K562 (cell line): ENCODE measurements around the gene EVL. TPM values are rescaled to one million over a fixed set of nuclear protein-coding genes. Genes with fewer than 3 reads are reported as not detected.

Experiments used
- ATAC-seq: fragments of 200-7000 bp; cut with Tn5 transposase; 3 replicates; pipeline ENCODE4 v1.9.1; 2020; ENCODE audit warnings: moderate library complexity
- BruUV-seq: library from RNA; stranded (reverse); fragments of 400-500 nt; replicated peaks from 2 replicates; lab custom pipeline; 2021; lab: Mats Ljungman, UMichigan
- CTCF ChIA-PET: fragments of 300-600 bp; formaldehyde crosslinking; extraction: SDS; loops from one replicate; lab custom pipeline; 2021; ENCODE audit warnings: low intra/inter-chr PET ratio; lab: Yijun Ruan, JAX
- POLR2A ChIA-PET: fragments of 300-600, 350-650 bp; sonication (Branson Sonifier 250); formaldehyde crosslinking; extraction: SDS; loops from one replicate; lab custom pipeline; 2021; ENCODE audit warnings: antibody characterized with exemption, inconsistent platforms; lab: Yijun Ruan, JAX
- DNase-seq, 4 experiments: peaks; one replicate each; pipeline versions ENCODE4 v3.0.0 to v3.0.0-alpha.2; 2011 to 2018; ENCODE audit warnings: low spot score in 3 of 4, mixed read lengths in 3 of 4; ENCODE audit errors: extremely low read depth in 1 of 4
- FAIRE-seq: peaks from 2 replicates; lab custom pipeline; 2011; peaks lifted over from hg19 to GRCh38; lab: Jason Lieb, UNC
- H2AFZ ChIP-seq: 2 replicates; pipeline ENCODE4 v1.6.0; 2011; ENCODE audit warnings: low read depth, low read length, control low read depth, inconsistent platforms
- H3K27ac ChIP-seq: fragments of 200-600 bp; 3 replicates; pipeline ENCODE4 v1.8.0; 2011; ENCODE audit warnings: low read depth, mild to moderate bottlenecking, control low read depth, inconsistent platforms, low read length, moderate library complexity, mixed read lengths; ENCODE audit errors: extremely low read depth
- H3K27me3 ChIP-seq, 2 experiments: fragments of 300-600 bp in 1 of 2; 2 replicates in 1 of 2; 3 replicates in 1 of 2; pipeline versions ENCODE4 v1.6.0 to v1.8.0; 2011; ENCODE audit warnings: inconsistent platforms in 2 of 2, low read length in 2 of 2, mild to moderate bottlenecking in 1 of 2, mixed read lengths in 1 of 2, moderate library complexity in 1 of 2; ENCODE audit not compliant: control insufficient read depth in 2 of 2, insufficient read depth in 2 of 2
- H3K36me3 ChIP-seq: fragments of 300-600 bp; 3 replicates; pipeline ENCODE4 v1.8.0; 2011; ENCODE audit warnings: mild to moderate bottlenecking, low read length, inconsistent platforms; ENCODE audit not compliant: control insufficient read depth, insufficient read depth
- H3K4me1 ChIP-seq, 2 experiments: fragments of 200-600 bp in 1 of 2; replicated peaks in 1 of 2; 2 replicates in 1 of 2; 3 replicates in 1 of 2; pipeline versions ENCODE4 v1.5.1 to v1.8.0; 2011; ENCODE audit warnings: inconsistent platforms in 2 of 2, low read length in 2 of 2, mild to moderate bottlenecking in 1 of 2, mixed read lengths in 1 of 2, moderate library complexity in 1 of 2; ENCODE audit not compliant: control insufficient read depth in 2 of 2, insufficient read depth in 2 of 2
- H3K4me2 ChIP-seq: 2 replicates; pipeline ENCODE4 v1.6.1; 2011; ENCODE audit warnings: low read length, control low read depth, inconsistent platforms, mixed read lengths; ENCODE audit not compliant: insufficient read depth
- H3K4me3 ChIP-seq: fragments of 200-600 bp; sonication (generic), shearing (Covaris generic); 2 replicates; pipeline ENCODE4 v1.5.1; 2016; ENCODE audit warnings: control low read depth, inconsistent platforms
- H3K79me2 ChIP-seq: fragments of 200-600 bp; 3 replicates; pipeline ENCODE4 v1.8.0; 2011; ENCODE audit warnings: low read length, inconsistent platforms; ENCODE audit not compliant: control insufficient read depth, insufficient read depth
- H3K9ac ChIP-seq, 2 experiments: 2 replicates each; pipeline versions ENCODE4 v1.6.0 to v1.6.1; 2011; ENCODE audit warnings: low read depth in 2 of 2, low read length in 2 of 2, control low read depth in 1 of 2, inconsistent platforms in 1 of 2, mild to moderate bottlenecking in 1 of 2, mixed read lengths in 1 of 2; ENCODE audit not compliant: insufficient read depth in 1 of 2
- H3K9me1 ChIP-seq: one replicate; pipeline ENCODE4 v1.6.0; 2011; ENCODE audit warnings: inconsistent platforms, mild to moderate bottlenecking, low read length, moderate library complexity; ENCODE audit not compliant: control insufficient read depth, insufficient read depth
- H3K9me3 ChIP-seq: replicated peaks from 2 replicates; pipeline ENCODE4 v1.5.1; 2011; ENCODE audit warnings: low read depth, low read length, inconsistent platforms; ENCODE audit not compliant: control insufficient read depth, insufficient read depth
- H4K20me1 ChIP-seq: replicated peaks from 2 replicates; pipeline ENCODE4 v1.6.1; 2011; ENCODE audit warnings: low read length, inconsistent platforms, mixed read lengths; ENCODE audit not compliant: control insufficient read depth, insufficient read depth
- AFF1 ChIP-seq, 2 experiments: fragments of 450-650 bp; IDR thresholded peaks; 2 replicates each; pipeline ENCODE4 v1.6.1; 2018; ENCODE audit warnings: mild to moderate bottlenecking in 2 of 2, low read depth in 1 of 2; ENCODE audit not compliant: partially characterized antibody in 2 of 2
- CBFA2T2 ChIP-seq: fragments of 450-650 bp; conservative IDR thresholded peaks from 2 replicates; pipeline ENCODE4 v1.6.1; 2017; ENCODE audit warnings: mild to moderate bottlenecking
- CSDE1 ChIP-seq, 2 experiments: fragments of 450-650 bp; IDR thresholded peaks; 2 replicates each; pipeline ENCODE4 v1.6.1; 2016; ENCODE audit warnings: mild to moderate bottlenecking in 1 of 2
- DNMT1 ChIP-seq: fragments of 450-650 bp; IDR thresholded peaks from 2 replicates; pipeline ENCODE4 v1.6.1; 2016; ENCODE audit warnings: antibody characterized with exemption, mild to moderate bottlenecking
- FOXP1 ChIP-seq: sonication (generic); formaldehyde crosslinking; IDR thresholded peaks from 2 replicates; pipeline ENCODE4 v1.8.0; 2022; ENCODE audit warnings: mild to moderate bottlenecking, missing genetic modification reagents
- HMBOX1 ChIP-seq: sonication (generic); IDR thresholded peaks from 2 replicates; pipeline ENCODE4 v1.6.1; 2016
- KDM4B ChIP-seq, 2 experiments: fragments of 450-650 bp in 1 of 2; sonication (generic) in 1 of 2; IDR thresholded peaks; 2 replicates each; pipeline ENCODE4 v1.6.1; 2016 to 2017; ENCODE audit warnings: borderline replicate concordance in 2 of 2, antibody characterized with exemption in 1 of 2, low read depth in 1 of 2, mild to moderate bottlenecking in 1 of 2
- MTA2 ChIP-seq: fragments of 450-650 bp; IDR thresholded peaks from 2 replicates; pipeline ENCODE4 v1.6.1; 2016; ENCODE audit warnings: low read depth
- NRF1 ChIP-seq, 2 experiments: fragments of 450-650 bp; IDR thresholded peaks in 1 of 2; conservative IDR thresholded peaks in 1 of 2; 2 replicates each; pipeline ENCODE4 v1.6.1; 2014; ENCODE audit warnings: mild to moderate bottlenecking in 2 of 2
- PKNOX1 ChIP-seq: fragments of 450-650 bp; IDR thresholded peaks from 2 replicates; pipeline ENCODE4 v1.6.1; 2016
- ZNF316 ChIP-seq: fragments of 450-650 bp; IDR thresholded peaks from 2 replicates; pipeline ENCODE4 v1.6.1; 2016
- ZNF668 ChIP-seq: fragments of 250-450 bp; sonication (Bioruptor Pico); IDR thresholded peaks from 2 replicates; pipeline ENCODE4 v1.8.0; 2022; ENCODE audit warnings: mild to moderate bottlenecking, inconsistent platforms
- WGBS: fragments of 100-300 bp; shearing (Covaris generic); methylation state at CpG from one replicate; pipeline ENCODE4 v1.1.6; 2016; ENCODE audit warnings: low coverage, mixed read lengths; ENCODE audit not compliant: insufficient coverage; ENCODE audit errors: missing lambda C conversion rate; 5-methylcytosine and 5-hydroxymethylcytosine counted together
- in situ Hi-C: fragments of 300-500 bp; cut with MboI; formaldehyde crosslinking; loops from 4 replicates; pipeline ENCODE4 v1.15.0; 2018; ENCODE audit warnings: inconsistent platforms, mixed read lengths
- intact Hi-C: fragments of 100-400 bp; cut with micrococcal nuclease; formaldehyde crosslinking; loops from 2 replicates; pipeline ENCODE4 v1.14.2; 2022
- polyA plus RNA-seq, 8 experiments: library from polyadenylated mRNA; depleted of rRNA in 4 of 8; stranded (reverse) in 5 of 8; unstranded in 3 of 8; fragments of >200 nt; fragmentation: Nextera tagmentation in 2 of 8; fragmentation: Illumina TruSeq in 1 of 8; extraction: Ambion mirVana in 2 of 8; extraction: Trizol in 1 of 8; gene quantifications; 2 replicates each; pipeline versions ENCODE4 v1.2.1 to v1.2.3, GENCODE V29; 2011 to 2014; ENCODE audit warnings: inconsistent platforms in 1 of 8, missing spikeins in 1 of 8
- total RNA-seq, 7 experiments: library from RNA; depleted of rRNA in 6 of 7; stranded (reverse); fragments of >200 nt in 6 of 7; fragmentation: Illumina TruSeq in 2 of 7; extraction: Trizol in 2 of 7; gene quantifications; 2 replicates each; pipeline versions ENCODE4 v1.2.1 to v1.2.3, GENCODE V29; 2011 to 2021; ENCODE audit warnings: low replicate concordance in 1 of 7
- TF ChIP-seq, protein P1 (sequence below): IDR thresholded peaks from 2 replicates; pipeline ENCODE4 v1.6.1; 2014; ENCODE audit warnings: antibody characterized with exemption
- TF ChIP-seq, protein P2 (sequence below): sonication (generic); formaldehyde crosslinking; IDR thresholded peaks from 2 replicates; pipeline ENCODE4 v1.8.0; 2022; ENCODE audit warnings: missing genetic modification reagents, mild to moderate bottlenecking, borderline replicate concordance

Gene EVL
- total and polyA plus RNA-seq, 9 of the 15 experiments (the other 6 are each of a cell fraction or from before 2014, with no cell fraction given), result 2.9 to 43.4 (median 23.9) TPM

DNA sequence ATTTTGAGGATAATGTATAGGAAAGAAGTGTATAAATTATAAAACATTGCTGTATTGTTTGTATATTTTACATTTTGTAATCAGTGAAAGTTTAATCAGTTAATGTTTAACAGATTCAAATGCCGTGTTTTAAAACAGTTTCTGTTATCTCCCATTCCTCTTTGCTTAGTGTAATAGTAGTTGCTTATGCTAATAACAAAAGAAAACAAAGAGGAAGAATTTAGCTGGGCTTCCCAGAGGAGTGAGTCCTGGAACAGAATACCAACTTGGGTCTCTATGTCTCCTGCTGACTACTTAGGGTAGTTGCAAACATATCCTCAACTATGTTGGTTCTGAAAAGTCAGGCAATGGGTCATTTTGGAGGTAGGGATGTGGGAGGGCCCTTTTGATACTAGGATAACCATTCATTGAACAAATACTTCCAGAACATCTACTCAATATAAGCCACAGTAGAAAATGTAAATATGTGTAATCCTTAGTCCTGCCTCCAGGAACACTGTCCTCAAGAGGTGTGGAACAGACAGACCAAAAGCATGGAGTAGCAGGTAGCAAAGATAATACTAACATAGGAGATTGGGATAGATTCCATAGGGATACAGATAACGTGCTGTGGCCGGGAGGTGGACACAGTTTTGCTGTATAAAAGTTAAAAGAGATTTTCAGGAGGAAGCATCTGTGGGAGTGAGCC lies 36.1 kb upstream of the EVL start:
- FAIRE-seq (no peak), DNase-seq (no peak), ATAC-seq (no peak)
- H3K4me3 ChIP-seq, result no peak overlapping the region
- H3K27ac ChIP-seq, result no peak overlapping the region
- H3K9ac ChIP-seq, result no peak overlapping the region
- H2AFZ ChIP-seq, result no peak overlapping the region
- ChIA-PET POLR2A (no interaction called here), CTCF (no interaction called here)
- H3K9me1 ChIP-seq, result no peaks in the 10 kb centered on the region
- H3K4me1 ChIP-seq, result peaks cover 15 to 17% of the 10 kb centered on the region in 2 experiments
- H3K27me3 ChIP-seq, result no peaks in the 10 kb centered on the region
- WGBS, result 48% methylated on average over 3 of the region's 3 CpGs
- in situ Hi-C loops (no loop called here), intact Hi-C loops (no loop called here)
- H4K20me1 ChIP-seq, result no peaks in the 10 kb centered on the region
- H3K36me3 ChIP-seq, result no peaks in the 10 kb centered on the region; the same call in 2 of the 3 replicates
- no TSS peak for BruUV-seq
- H3K79me2 ChIP-seq, result peaks cover 10% of the 10 kb centered on the region
- H3K9me3 ChIP-seq, result no peaks in the 10 kb centered on the region
- no peak overlapping the region for H3K4me2 ChIP-seq
- no peak for TF ChIP-seq FOXP1 (CRISPR knock-in tag)
- TF ChIP-seq, protein P1, sequence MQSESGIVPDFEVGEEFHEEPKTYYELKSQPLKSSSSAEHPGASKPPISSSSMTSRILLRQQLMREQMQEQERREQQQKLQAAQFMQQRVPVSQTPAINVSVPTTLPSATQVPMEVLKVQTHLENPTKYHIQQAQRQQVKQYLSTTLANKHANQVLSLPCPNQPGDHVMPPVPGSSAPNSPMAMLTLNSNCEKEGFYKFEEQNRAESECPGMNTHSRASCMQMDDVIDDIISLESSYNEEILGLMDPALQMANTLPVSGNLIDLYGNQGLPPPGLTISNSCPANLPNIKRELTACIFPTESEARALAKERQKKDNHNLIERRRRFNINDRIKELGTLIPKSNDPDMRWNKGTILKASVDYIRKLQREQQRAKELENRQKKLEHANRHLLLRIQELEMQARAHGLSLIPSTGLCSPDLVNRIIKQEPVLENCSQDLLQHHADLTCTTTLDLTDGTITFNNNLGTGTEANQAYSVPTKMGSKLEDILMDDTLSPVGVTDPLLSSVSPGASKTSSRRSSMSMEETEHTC, result no peak
- TF ChIP-seq, protein P2, sequence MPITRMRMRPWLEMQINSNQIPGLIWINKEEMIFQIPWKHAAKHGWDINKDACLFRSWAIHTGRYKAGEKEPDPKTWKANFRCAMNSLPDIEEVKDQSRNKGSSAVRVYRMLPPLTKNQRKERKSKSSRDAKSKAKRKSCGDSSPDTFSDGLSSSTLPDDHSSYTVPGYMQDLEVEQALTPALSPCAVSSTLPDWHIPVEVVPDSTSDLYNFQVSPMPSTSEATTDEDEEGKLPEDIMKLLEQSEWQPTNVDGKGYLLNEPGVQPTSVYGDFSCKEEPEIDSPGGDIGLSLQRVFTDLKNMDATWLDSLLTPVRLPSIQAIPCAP (CRISPR knock-in tag), result no peak
- no peak for TF ChIP-seq PKNOX1
- no peak for TF ChIP-seq DNMT1
- no peak for TF ChIP-seq ZNF668 (CRISPR knock-in tag)
- TF ChIP-seq CSDE1 (IDR thresholded peaks at IDR 0.05), result no peak
- TF ChIP-seq HMBOX1, result no peak
- TF ChIP-seq MTA2, result no peak
- TF ChIP-seq ZNF316, result no peak
- no peak for TF ChIP-seq NRF1 (conservative IDR thresholded peaks at IDR 0.05 in 1 of 2, IDR thresholded peaks at IDR 0.05 in 1 of 2)
- no peak for TF ChIP-seq AFF1 (IDR thresholded peaks at IDR 0.05; ENCODE audit: low read depth in 1 of 2, partially characterized antibody in 2 of 2)
- no peak for TF ChIP-seq CBFA2T2
- no peak for TF ChIP-seq KDM4B (IDR thresholded peaks at IDR 0.05; ENCODE audit: borderline replicate concordance in 2 of 2, low read depth in 1 of 2)
